Measurements from ENCODE around the gene MFF. TPM values are rescaled to one million over a fixed set of nuclear protein-coding genes. Genes with fewer than 3 reads are reported as not detected.
"Not testable (repeated sequence)": the region's sequence is repeated elsewhere in the genome, so short reads cannot be mapped to it uniquely, and the experiment has no call there.

Gene MFF
- total RNA-seq, 1 experiment from 2014 or later, result 161 TPM

- peaks cover 29% of the 10 kb centered on the region for H3K36me3 Mint-ChIP-seq (ENCODE audit: insufficient read depth, unreplicated experiment)
- H3K36me3 ChIP-seq (ENCODE audit: control insufficient read depth, insufficient read depth, low read length), result no peaks in the 10 kb centered on the region
- ChIA-PET POLR2A (no interaction called here), CTCF (no interaction called here)
- intact Hi-C loops (cut with micrococcal nuclease; ENCODE audit: unreplicated experiment), result no loop called here
- no peaks in the 10 kb centered on the region for H3K9me3 Mint-ChIP-seq (ENCODE audit: unreplicated experiment)
- no TSS peak for BruUV-seq (replicated peaks)
- H3K9me3 ChIP-seq, result no peaks in the 10 kb centered on the region
- DNase-seq, result no peak
- no peak overlapping the region for H3K4me3 Mint-ChIP-seq (ENCODE audit: unreplicated experiment)
- no peaks in the 10 kb centered on the region for H3K4me1 Mint-ChIP-seq (ENCODE audit: low read depth, unreplicated experiment)
- no peaks in the 10 kb centered on the region for H3K4me1 ChIP-seq
- no peaks in the 10 kb centered on the region for H3K27me3 Mint-ChIP-seq (ENCODE audit: insufficient read depth, unreplicated experiment)
- no peak overlapping the region for H3K27ac Mint-ChIP-seq (ENCODE audit: unreplicated experiment)
- TF ChIP-seq CTCF (IDR thresholded peaks at IDR 0.05; ENCODE audit: insufficient read depth in 1 of 2, low read depth in 1 of 2, low read length in 1 of 2, severe bottlenecking in 1 of 2, unreplicated experiment in 1 of 2), result no peak
- H3K4me3 ChIP-seq (ENCODE audit: low read depth, low read length), result no peak overlapping the region
- no peaks in the 10 kb centered on the region for H3K27me3 ChIP-seq (replicated peaks; ENCODE audit: control insufficient read depth, insufficient read depth, low read length)
Measured at GRCh38 chr2:227351639-227352038, 26.6 kb downstream of the MFF start.

GRCh38 chr2:227360351-227360750, 35.3 kb downstream of the MFF start:
- Histone ChIP-seq H3K4me1 (no peaks in the 10 kb centered on the region), H3K36me3 (ENCODE audit: control insufficient read depth, insufficient read depth, low read length) (no peaks in the 10 kb centered on the region), H3K4me3 (ENCODE audit: low read depth, low read length) (no peak overlapping the region), H3K9me3 (no peaks in the 10 kb centered on the region), H3K27me3 (replicated peaks; ENCODE audit: control insufficient read depth, insufficient read depth, low read length) (no peaks in the 10 kb centered on the region)
- Mint-ChIP-seq H3K27me3 (ENCODE audit: insufficient read depth, unreplicated experiment) (no peaks in the 10 kb centered on the region), H3K4me3 (ENCODE audit: unreplicated experiment) (no peak overlapping the region), H3K4me1 (ENCODE audit: low read depth, unreplicated experiment) (no peaks in the 10 kb centered on the region), H3K9me3 (ENCODE audit: unreplicated experiment) (no peaks in the 10 kb centered on the region), H3K36me3 (ENCODE audit: insufficient read depth, unreplicated experiment) (peaks cover 31% of the 10 kb centered on the region), H3K27ac (ENCODE audit: unreplicated experiment) (no peak overlapping the region)
- no TSS peak for BruUV-seq (replicated peaks)
- CTCF ChIA-PET, result no interaction called here
- POLR2A ChIA-PET, result no interaction called here
- no peak for DNase-seq
- TF ChIP-seq CTCF (IDR thresholded peaks at IDR 0.05; ENCODE audit: insufficient read depth in 1 of 2, low read depth in 1 of 2, low read length in 1 of 2, severe bottlenecking in 1 of 2, unreplicated experiment in 1 of 2), result no peak
- intact Hi-C loops (cut with micrococcal nuclease; ENCODE audit: unreplicated experiment), result no loop called here

- CTCF ChIA-PET, result no interaction called here
- H3K4me3 ChIP-seq (ENCODE audit: low read depth, low read length), result no peak overlapping the region
- intact Hi-C loops (cut with micrococcal nuclease; ENCODE audit: unreplicated experiment), result no loop called here
- POLR2A ChIA-PET, result no interaction called here
- peaks cover 31% of the 10 kb centered on the region for H3K36me3 Mint-ChIP-seq (ENCODE audit: insufficient read depth, unreplicated experiment)
- H3K4me1 ChIP-seq, result no peaks in the 10 kb centered on the region
- no peak overlapping the region for H3K4me3 Mint-ChIP-seq (ENCODE audit: unreplicated experiment)
- no peak for TF ChIP-seq CTCF (IDR thresholded peaks at IDR 0.05; ENCODE audit: insufficient read depth in 1 of 2, low read depth in 1 of 2, low read length in 1 of 2, severe bottlenecking in 1 of 2, unreplicated experiment in 1 of 2)
- no peaks in the 10 kb centered on the region for H3K9me3 ChIP-seq
- H3K36me3 ChIP-seq (ENCODE audit: control insufficient read depth, insufficient read depth, low read length), result no peaks in the 10 kb centered on the region
- no peak for DNase-seq
- no TSS peak for BruUV-seq (replicated peaks)
- H3K4me1 Mint-ChIP-seq (ENCODE audit: low read depth, unreplicated experiment), result no peaks in the 10 kb centered on the region
- no peaks in the 10 kb centered on the region for H3K27me3 ChIP-seq (replicated peaks; ENCODE audit: control insufficient read depth, insufficient read depth, low read length)
- H3K27ac Mint-ChIP-seq (ENCODE audit: unreplicated experiment), result no peak overlapping the region
- H3K27me3 Mint-ChIP-seq (ENCODE audit: insufficient read depth, unreplicated experiment), result no peaks in the 10 kb centered on the region
- H3K9me3 Mint-ChIP-seq (ENCODE audit: unreplicated experiment), result no peaks in the 10 kb centered on the region
Measured at GRCh38 chr2:227363756-227364155, 38.7 kb downstream of the MFF start.

- H3K9me3 Mint-ChIP-seq (ENCODE audit: unreplicated experiment); POLR2A ChIA-PET; H3K4me1 Mint-ChIP-seq (ENCODE audit: low read depth, unreplicated experiment); DNase-seq; H3K27ac Mint-ChIP-seq (ENCODE audit: unreplicated experiment); H3K27me3 Mint-ChIP-seq (ENCODE audit: insufficient read depth, unreplicated experiment); CTCF ChIA-PET; H3K4me3 Mint-ChIP-seq (ENCODE audit: unreplicated experiment); H3K36me3 ChIP-seq (ENCODE audit: control insufficient read depth, insufficient read depth, low read length); H3K9me3 ChIP-seq; BruUV-seq (replicated peaks); intact Hi-C loops (cut with micrococcal nuclease; ENCODE audit: unreplicated experiment); H3K27me3 ChIP-seq (replicated peaks; ENCODE audit: control insufficient read depth, insufficient read depth, low read length); H3K4me1 ChIP-seq; H3K4me3 ChIP-seq (ENCODE audit: low read depth, low read length): not testable (repeated sequence)
- H3K36me3 Mint-ChIP-seq (ENCODE audit: insufficient read depth, unreplicated experiment), result peaks cover 22% of the 10 kb centered on the region
Measured at GRCh38 chr2:227364585-227365263, 39.7 kb downstream of the MFF start.

Data from Caco-2 (cell line).